ENCODE data around the gene DRG2.

Gene DRG2

DNA sequence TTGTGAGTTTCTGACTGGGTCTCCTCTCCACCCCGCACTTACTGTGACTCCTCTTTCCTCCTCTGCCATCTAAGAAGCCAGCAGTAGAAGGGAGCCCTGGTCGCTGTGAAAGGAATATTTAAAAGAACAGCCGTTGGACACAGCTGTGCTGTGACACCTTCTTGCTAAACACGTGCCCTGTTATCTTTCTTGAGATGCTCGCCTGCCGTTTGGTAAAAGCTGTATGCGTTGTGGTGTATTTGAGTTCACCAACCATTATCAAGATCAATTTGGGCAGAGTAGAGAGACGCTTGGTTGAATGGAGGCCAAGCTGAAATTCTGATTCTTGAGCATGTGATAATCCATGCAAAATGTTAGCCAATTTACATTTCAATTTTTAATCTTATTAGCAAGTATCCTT lies 44.8 kb upstream of the DRG2 start:
- no peak for DNase-seq (ENCODE audit: low read depth)
- no peak for TF ChIP-seq CTCF (conservative IDR thresholded peaks at IDR 0.05; ENCODE audit: low read length)
- H3K4me3 ChIP-seq (ENCODE audit: low read length) = no peak overlapping the region

DNA sequence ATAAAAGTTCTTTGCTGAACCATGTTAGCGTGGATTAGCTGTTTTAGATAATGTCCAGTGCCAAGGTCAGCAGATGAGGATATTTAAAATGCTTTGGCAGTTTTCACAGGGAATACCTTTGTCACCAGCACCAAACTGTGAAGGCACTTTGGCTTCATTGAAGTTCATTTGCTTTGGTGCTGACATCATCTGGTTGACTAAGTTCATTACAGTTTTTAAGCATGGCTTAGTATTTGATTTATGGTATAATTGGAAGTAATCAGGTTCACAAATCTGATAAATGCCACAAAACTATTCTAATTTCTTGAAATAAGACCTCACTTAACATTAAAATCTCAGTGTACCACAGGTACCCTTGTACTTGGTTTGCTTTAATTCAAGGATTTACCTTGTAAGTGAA lies 44.3 kb upstream of the DRG2 start:
- peak; percentile 36 for TF ChIP-seq CTCF (conservative IDR thresholded peaks at IDR 0.05; ENCODE audit: low read length)
- no peak overlapping the region for H3K4me3 ChIP-seq (ENCODE audit: low read length)
- DNase-seq (ENCODE audit: low read depth) = no peak

DNA sequence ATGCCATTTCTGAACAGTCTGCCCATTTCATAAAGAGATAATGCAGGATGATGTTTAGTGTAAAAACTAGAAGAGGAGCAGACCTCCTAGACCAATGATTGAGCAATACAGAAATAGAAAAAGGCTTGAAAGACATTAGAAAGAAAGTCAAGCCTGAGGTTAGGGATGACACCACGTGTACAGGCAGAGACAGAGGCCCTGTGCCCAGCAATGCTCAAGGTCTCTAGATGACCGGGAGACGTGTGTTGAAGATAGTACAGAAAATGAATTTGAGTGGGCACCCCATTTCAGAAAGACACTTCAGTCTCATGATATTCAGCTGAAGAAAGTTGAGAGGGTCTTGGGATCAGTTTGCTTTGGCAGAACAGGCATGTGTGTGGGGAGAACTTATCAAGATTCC lies 43.1 kb upstream of the DRG2 start:
- DNase-seq (ENCODE audit: low read depth) = no peak
- no peak overlapping the region for H3K4me3 ChIP-seq (ENCODE audit: low read length)
- TF ChIP-seq CTCF (conservative IDR thresholded peaks at IDR 0.05; ENCODE audit: low read length) = no peak

DNA sequence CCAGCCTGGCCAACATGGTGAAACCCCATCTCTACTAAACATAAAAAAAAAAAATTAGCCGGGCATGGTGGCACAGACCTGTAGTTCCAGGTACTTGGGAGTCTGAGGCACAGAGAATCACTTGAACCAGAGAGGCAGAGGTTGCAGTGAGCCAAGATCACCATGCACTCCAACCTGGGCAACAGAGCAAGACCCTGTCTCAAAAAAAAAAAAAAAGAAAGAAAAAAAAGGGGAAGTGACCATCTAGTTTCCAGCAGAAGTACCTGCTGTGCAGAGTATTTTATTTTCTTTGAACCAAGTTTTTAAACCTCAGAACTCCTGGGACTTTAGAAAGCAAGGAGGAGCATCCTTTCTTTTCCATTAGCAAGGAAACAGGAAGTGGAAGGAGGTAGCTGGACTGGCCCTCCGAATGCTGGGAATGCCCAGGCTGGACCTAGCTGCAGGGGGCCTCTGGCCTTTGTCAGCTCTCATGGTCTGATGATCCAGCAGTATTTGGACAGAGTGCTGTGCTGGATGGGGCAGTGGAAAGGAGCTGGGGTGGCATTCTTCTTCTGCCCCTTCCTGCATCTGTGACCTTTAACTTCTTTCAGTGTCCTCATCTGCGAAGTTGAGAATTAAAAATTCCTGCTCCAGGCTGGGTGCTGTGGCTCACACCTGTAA lies 41.9 kb upstream of the DRG2 start:
- no peak for DNase-seq (ENCODE audit: low read depth)
- no peak for TF ChIP-seq CTCF (conservative IDR thresholded peaks at IDR 0.05; ENCODE audit: low read length)
- no peak overlapping the region for H3K4me3 ChIP-seq (ENCODE audit: low read length)

DNA sequence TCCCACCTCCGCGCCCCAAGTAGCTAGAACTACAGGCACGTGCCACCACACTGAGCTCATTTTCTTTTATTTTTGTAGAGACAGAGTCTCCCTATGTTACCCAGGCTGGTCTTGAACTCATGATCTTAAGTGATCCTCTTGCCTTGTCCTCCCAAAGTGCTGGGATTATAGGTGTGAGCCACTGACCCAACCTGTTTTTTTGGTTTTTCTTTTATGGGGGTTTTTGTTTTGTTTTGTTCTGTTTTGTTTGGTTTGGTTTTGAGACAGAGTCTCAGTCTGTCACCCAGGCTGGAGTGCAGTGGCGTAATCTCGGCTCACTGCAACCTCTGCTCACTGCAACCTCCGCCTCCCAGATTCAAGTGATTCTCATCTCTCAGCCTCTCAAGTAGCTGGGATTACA lies 32.2 kb upstream of the DRG2 start:
- no peak for DNase-seq (ENCODE audit: low read depth)
- no peak for TF ChIP-seq CTCF (conservative IDR thresholded peaks at IDR 0.05; ENCODE audit: low read length)
- no peak overlapping the region for H3K4me3 ChIP-seq (ENCODE audit: low read length)

GRCh38 chr17:18056214-18056613 lies 31.5 kb upstream of the DRG2 start:
- H3K4me3 ChIP-seq (ENCODE audit: low read length) = no peak overlapping the region
- DNase-seq (ENCODE audit: low read depth) = no peak
- TF ChIP-seq CTCF (conservative IDR thresholded peaks at IDR 0.05; ENCODE audit: low read length) = no peak

DNA sequence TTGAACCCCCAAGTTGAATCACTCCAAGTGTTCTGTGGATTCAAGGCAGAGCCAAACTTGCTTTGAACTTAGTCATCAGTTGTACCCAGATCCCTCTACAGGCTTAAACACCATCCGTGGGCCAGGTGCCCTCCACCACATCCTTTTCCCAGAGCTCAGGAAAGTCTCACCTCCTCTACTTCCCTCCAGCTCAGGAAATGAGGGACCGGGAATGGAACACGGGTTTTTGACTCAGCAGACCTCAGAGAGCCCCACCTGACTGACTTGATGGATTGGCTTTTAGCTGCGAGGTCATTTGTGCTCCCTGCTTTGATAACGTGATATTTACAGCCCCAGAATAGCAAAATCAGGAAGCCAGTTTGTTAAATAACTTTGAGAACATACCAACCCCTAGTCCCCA lies 28.5 kb upstream of the DRG2 start:
- no peak for TF ChIP-seq CTCF (conservative IDR thresholded peaks at IDR 0.05; ENCODE audit: low read length)
- DNase-seq (ENCODE audit: low read depth) = no peak
- H3K4me3 ChIP-seq (ENCODE audit: low read length) = no peak overlapping the region

Data from AG10803 (cell line).